Measurements from ENCODE around the gene SLC7A7. TPM values are rescaled to one million over a fixed set of nuclear protein-coding genes. Genes with fewer than 3 reads are reported as not detected.

SLC7A7 gene
- total and polyA plus RNA-seq, 10 of the 15 experiments (the other 5 are each of a cell fraction or from before 2014, with no cell fraction given) = 27.8 to 79.2 (median 50.8) TPM

- TF ChIP-seq E2F4 (IDR thresholded peaks at IDR 0.05; ENCODE audit: low read depth, low read length) = no peak
- TF ChIP-seq ZZZ3 (IDR thresholded peaks at IDR 0.05; ENCODE audit: control insufficient read depth, insufficient read length, low read depth) = no peak
- TF ChIP-seq LARP7 (IDR thresholded peaks at IDR 0.05) = no peak
- TF ChIP-seq MEF2A (IDR thresholded peaks at IDR 0.05; ENCODE audit: insufficient read depth, low read depth, low read length) = peak; percentile 62; the same call in 1 of the 2 replicates
- peak; percentile 74 for TF ChIP-seq CREB1 (IDR thresholded peaks at IDR 0.05; ENCODE audit: low read depth)
- TF ChIP-seq MXI1 (IDR thresholded peaks at IDR 0.05; ENCODE audit: low read depth, low read length) = no peak
- TF ChIP-seq SUPT20H (IDR thresholded peaks at IDR 0.05; ENCODE audit: borderline replicate concordance, control insufficient read depth, low read depth, low read length) = no peak
- peak; percentile 12; the same call in 1 of the 2 replicates for TF ChIP-seq JUNB (IDR thresholded peaks at IDR 0.05)
- TF ChIP-seq SUZ12 (IDR thresholded peaks at IDR 0.05; ENCODE audit: unreplicated experiment) = no peak
- no peak for TF ChIP-seq MAX (IDR thresholded peaks at IDR 0.05; ENCODE audit: low read depth, low read length)
- peak; percentile 50; the same call in 1 of the 2 replicates for TF ChIP-seq PAX5 (IDR thresholded peaks at IDR 0.05; ENCODE audit: borderline replicate concordance, low read depth, low read length)
- TF ChIP-seq TBL1XR1 (IDR thresholded peaks at IDR 0.05; ENCODE audit: low read depth, low read length) = no peak
- TF ChIP-seq USF1 (IDR thresholded peaks at IDR 0.05; ENCODE audit: borderline replicate concordance, extremely low read length, insufficient read depth, low read depth, low read length) = no peak
- peak in 1 of 2 experiments; percentile 37; a peak in 1 of 4 replicates for TF ChIP-seq BHLHE40 (IDR thresholded peaks at IDR 0.05; ENCODE audit: borderline replicate concordance in 1 of 2, low read depth in 2 of 2, low read length in 1 of 2)
- no peak for TF ChIP-seq NRF1 (conservative IDR thresholded peaks at IDR 0.05; ENCODE audit: low read depth, low read length)
- no peak for TF ChIP-seq ZNF384 (IDR thresholded peaks at IDR 0.05; ENCODE audit: borderline replicate concordance, low read depth, low read length)
- TF ChIP-seq ZBTB40 (IDR thresholded peaks at IDR 0.05; ENCODE audit: borderline replicate concordance) = no peak
- TF ChIP-seq E2F8 (IDR thresholded peaks at IDR 0.05; ENCODE audit: low read depth, partially characterized antibody) = no peak
- TF ChIP-seq HDAC2 (IDR thresholded peaks at IDR 0.05) = no peak
- TF ChIP-seq SRF (IDR thresholded peaks at IDR 0.05; ENCODE audit: low read depth in 2 of 2, low read length in 2 of 2) = no peak
- no peak for TF ChIP-seq SPI1 (IDR thresholded peaks at IDR 0.05; ENCODE audit: borderline replicate concordance, insufficient read depth, low read depth, low read length)
Measured at GRCh38 chr14:22794551-22794951, 20.7 kb downstream of the SLC7A7 start (continued).

Measured in GM12878 (cell line).